ENCODE measurements around the gene FXYD6.
"Not testable (repeated sequence)": the region's sequence is repeated elsewhere in the genome, so short reads cannot be mapped to it uniquely, and the experiment has no call there.

The FXYD6 gene

GRCh38 chr11:117816151-117816741 lies 60.2 kb downstream of the FXYD6 start:
- no peak for DNase-seq

- peak; percentile 95 for DNase-seq
Measured at GRCh38 chr11:117815262-117815803, 61.1 kb downstream of the FXYD6 start.

- peak in 1 of 2 donors; percentile 24 for DNase-seq
Measured at GRCh38 chr11:117814766-117815261, 61.6 kb downstream of the FXYD6 start.

GRCh38 chr11:117814204-117814765 lies 62.2 kb downstream of the FXYD6 start:
- no peak for DNase-seq

GRCh38 chr11:117810056-117810451 lies 66.4 kb downstream of the FXYD6 start:
- not testable (repeated sequence) for DNase-seq

GRCh38 chr11:117809236-117810055 lies 67.0 kb downstream of the FXYD6 start:
- peak; percentile 84 to 89 for DNase-seq

- no peak for DNase-seq
Measured at GRCh38 chr11:117808784-117809183, 67.7 kb downstream of the FXYD6 start.

- peak; percentile 73 to 77 for DNase-seq
Measured at GRCh38 chr11:117807482-117808327, 68.8 kb downstream of the FXYD6 start.

GRCh38 chr11:117806846-117807245 lies 69.6 kb downstream of the FXYD6 start:
- DNase-seq: peak; percentile 83 to 88

GRCh38 chr11:117805045-117805444 lies 71.4 kb downstream of the FXYD6 start:
- DNase-seq: peak; percentile 90 to 92

- no peak for DNase-seq
Measured at GRCh38 chr11:117803896-117804295, 72.6 kb downstream of the FXYD6 start.

GRCh38 chr11:117799634-117800033 lies 76.8 kb downstream of the FXYD6 start:
- no peak for DNase-seq

GRCh38 chr11:117796872-117797529 lies 79.5 kb downstream of the FXYD6 start, which contains the start of gene DSCAML1:
TSS of gene DSCAML1 (minus strand) at chr11:117797216. CDS start at chr11:117797079, 137 bp downstream.
- no peak for DNase-seq

GRCh38 chr11:117796456-117796871 lies 80.0 kb downstream of the FXYD6 start:
- no peak for DNase-seq

- no peak for DNase-seq
Measured at GRCh38 chr11:117795638-117796455, 80.6 kb downstream of the FXYD6 start.

- no peak for DNase-seq
Measured at GRCh38 chr11:117794772-117795629, 81.5 kb downstream of the FXYD6 start.

- no peak for DNase-seq
Measured at GRCh38 chr11:117794135-117794534, 82.3 kb downstream of the FXYD6 start.

- DNase-seq: no peak
Measured at GRCh38 chr11:117793583-117793982, 82.9 kb downstream of the FXYD6 start.

- DNase-seq: no peak
Measured at GRCh38 chr11:117792992-117793391, 83.5 kb downstream of the FXYD6 start.

- DNase-seq: no peak
Measured at GRCh38 chr11:117792241-117792640, 84.2 kb downstream of the FXYD6 start.

Data from inflammatory macrophage (primary cell).